Pons (tissue), 1 donor: Measurements from ENCODE around the gene PBRM1.
"Not testable (repeated sequence)": the region's sequence is repeated elsewhere in the genome, so short reads cannot be mapped to it uniquely, and the experiment has no call there.

Source experiments
- DNase-seq: peaks from one replicate; pipeline ENCODE4 v3.0.0-alpha.2; 2016; ENCODE audit warnings: low spot score

PBRM1 gene

DNA sequence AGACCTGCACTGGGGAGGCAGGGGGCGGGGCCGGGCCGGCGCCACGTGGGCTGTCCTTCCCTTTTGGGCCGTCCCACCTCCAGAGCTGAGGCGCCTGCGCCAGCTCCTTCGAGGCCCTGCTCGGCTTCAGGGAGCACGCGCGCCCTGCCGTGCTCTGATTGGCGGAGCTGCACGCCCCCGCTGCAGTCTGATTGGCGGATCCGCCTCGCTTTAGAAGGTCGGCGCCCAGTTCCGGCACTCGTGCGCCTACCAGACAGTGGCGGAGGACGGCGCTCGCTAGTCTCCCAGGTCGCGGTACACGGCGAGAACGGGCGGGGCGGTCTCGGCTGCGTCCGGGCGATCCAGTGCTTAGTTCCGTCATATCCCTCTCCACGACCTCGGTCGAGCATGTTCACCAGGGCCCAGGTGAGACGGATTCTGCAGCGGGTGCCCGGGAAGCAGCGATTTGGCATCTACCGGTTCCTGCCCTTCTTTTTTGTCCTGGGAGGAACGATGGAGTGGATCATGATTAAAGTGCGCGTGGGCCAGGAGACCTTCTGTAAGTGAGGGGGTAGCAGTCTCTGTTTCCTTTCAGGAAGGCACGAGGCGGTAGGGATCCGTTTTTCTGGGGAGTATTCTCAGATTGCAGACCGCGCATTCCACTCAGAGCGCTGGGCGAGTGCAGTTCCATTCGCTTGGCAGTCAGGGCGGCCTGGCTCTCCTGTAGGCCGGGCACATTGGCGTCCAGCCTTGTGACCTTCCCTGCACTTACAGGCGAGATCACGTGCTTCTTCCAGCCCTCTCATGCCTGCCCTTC lies 149.1 kb downstream of the PBRM1 start, which contains the start of gene UQCC5:
Gene UQCC5, plus strand, starts transcription at position 237 of the 796 bp plus-strand sequence. Its CDS starts 151 bp downstream, at position 388.
- DNase-seq, result peak; percentile 96

DNA sequence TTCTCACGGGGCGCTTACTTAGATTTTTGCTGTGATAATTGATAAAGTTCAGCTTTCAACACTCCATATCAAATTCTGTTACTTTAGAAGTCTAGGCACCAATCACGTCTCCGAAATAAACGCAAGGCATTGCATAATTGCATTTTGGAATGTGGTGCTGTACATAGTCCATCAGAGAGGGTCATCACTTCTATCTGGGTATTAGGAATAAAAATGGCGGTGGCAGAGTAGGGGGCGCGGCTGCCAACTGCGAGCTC lies 149.7 kb downstream of the PBRM1 start:
- DNase-seq, result no peak

DNA sequence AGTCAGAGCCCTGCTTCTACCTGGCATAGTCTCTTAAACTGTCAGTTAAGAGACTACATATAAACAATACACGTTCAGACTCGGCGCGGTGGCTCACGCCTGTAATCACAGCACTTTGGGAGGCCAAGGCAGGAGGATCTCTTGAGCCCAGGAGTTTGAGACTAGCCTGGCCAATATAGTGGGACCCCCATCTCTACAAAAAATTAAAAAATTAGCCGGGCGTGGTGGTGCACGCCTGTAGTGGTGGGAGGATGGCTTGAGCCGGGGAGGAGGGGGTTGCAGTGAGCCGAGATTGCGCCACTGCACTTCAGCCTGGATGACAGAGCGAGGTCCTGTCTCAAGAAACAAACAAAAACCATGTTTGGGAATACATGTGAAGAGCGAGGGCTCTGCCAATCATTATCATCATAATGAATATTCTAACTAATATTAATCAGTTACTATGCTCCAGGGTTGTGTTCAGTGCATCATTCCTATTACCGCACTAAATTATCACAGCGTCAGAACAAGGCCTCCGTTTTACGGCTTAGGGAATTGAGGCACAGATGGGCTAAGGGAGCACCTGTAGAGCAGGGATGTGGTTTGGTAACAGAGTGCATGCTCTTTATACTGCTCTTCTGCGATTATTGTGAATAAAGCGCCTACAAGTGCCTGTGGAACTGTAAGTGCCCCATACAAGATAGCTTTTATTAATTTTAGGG lies 150.2 kb downstream of the PBRM1 start:
- no peak for DNase-seq

DNA sequence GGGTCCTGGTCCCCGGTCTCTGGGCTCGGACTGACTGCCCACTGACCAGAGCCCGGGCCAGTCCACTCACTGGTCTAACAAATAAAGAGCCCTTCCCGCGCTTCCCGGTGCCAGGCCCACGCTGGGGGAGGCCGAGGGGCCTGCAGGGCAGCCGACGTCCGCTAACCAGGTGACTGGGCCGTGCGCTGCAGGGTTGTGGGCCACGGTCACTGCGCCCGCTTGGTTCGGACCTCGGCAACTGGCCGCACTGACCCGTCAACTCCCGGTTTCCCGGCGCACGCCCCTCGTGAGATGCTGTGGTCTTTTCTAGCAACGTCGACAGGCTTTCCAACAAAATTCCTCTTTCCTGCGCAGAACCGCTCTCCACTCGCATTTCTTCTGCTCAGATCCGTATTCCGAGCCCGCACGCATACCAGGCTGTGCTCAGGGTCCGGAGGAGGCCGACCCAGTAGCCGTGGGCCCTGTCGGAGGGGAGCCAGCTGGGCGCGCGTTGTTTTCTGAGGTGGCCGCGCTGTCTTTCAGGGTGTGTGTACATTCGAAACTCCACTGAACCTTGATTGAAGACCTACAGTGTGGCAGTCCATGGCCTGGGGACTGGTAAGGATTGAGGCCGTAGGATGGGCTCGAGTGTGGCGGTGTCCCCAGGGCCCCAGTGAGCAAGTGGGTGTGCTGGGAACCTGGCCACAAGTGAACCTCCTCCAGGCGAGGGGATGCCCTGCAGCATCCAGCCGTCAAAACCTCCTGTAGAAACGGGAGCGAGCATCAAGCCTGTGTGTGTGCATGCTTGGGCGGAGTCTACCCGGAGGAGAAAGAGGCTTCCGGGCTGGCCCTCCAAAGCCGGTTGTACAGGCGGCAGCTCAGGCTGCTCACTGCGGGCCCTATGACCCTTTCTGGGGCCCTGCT lies 151.2 kb downstream of the PBRM1 start:
- DNase-seq, result no peak

DNA sequence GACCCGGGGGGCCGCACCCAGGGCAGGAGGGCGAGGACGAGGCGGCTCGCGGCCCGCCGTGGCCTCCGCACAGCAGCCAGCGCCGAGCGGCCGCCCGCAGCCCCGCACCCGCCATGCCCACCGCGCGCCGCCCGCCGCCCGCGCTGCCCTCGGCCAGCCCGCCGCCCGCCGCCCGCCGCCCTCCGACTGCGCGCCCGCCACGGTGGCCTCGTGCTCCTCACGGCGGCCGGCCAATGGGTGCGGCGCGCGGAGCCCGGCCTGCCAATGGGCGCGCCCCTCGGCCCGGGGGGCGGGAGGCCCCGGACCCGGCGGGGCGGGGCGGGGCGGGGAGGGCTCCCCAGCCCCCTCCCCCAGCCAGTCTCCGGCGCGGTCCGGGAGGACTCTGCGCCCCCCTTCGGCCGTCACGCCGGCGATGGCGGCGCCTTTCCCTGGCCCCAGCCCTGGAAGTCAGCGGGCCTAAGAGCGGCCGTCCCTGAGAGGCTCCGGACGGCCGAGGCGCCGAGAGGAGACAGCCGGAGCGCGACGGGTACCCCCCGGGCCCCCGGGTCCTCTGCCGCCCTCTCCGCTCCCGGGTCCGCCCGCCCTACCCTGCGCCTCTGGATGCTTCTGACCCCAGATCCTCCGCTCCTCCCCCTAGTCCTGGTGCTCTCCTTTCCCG lies 152.0 kb downstream of the PBRM1 start, which contains the start of gene NT5DC2:
Gene NT5DC2, minus strand, starts transcription at position 235 of the 658 bp plus-strand sequence. Its CDS starts 120 bp downstream, at position 115.
- DNase-seq, result peak; percentile 44

DNA sequence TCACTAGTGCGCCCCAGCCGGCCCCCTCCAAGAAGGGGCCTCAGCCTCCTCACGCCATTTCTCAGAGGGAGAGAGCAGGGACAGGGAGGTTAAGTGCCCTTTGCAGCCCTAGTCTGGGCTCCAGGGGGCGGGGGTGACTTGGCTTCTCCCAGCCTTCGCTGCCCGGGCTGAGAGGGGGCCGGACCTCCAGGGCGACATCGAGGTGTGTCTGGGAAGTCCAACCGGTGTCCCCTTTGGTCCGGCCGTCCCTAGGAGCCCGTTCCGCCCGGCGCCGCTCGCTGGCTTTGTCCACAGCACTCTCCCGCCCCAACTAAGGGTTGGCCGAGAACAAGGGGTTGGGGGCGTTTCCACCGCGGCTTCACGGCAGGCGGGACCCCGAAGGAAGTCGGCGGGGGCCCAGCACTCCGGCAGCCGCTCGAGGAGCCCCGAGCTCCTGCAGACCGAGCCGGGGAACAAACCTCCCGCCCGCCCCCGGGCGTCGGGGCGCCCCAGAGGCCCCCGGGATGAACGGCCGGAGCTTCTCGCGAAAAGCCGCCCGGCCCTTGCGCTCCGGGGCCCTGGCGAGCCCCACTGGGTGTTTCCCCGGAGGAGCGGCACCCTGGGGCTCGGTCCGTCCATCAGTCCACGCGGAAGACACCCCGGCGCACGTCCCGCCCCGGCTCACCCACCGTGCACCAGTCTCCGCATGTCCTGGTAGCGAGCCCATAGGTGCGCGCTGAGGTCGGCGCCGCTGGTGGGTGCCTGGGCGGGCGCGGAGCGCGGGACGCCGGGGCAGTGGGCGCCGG lies 152.7 kb downstream of the PBRM1 start:
- DNase-seq, result no peak

DNA sequence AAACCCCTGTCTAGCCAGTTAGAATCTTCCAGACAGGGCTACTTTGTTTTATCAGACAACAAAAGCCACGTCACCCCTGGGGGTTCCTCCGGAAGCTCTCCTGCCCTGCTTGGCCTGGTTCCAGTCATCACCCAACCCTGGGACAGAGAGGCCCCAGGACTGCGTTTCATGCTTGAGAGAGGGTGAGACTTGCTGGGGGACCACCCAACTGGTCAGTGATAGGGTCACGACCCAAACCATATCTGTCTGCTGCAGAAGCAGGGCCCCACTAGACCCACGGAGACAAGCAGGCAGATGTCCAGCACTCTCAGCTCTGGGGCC lies 153.2 kb downstream of the PBRM1 start:
- no peak for DNase-seq

DNA sequence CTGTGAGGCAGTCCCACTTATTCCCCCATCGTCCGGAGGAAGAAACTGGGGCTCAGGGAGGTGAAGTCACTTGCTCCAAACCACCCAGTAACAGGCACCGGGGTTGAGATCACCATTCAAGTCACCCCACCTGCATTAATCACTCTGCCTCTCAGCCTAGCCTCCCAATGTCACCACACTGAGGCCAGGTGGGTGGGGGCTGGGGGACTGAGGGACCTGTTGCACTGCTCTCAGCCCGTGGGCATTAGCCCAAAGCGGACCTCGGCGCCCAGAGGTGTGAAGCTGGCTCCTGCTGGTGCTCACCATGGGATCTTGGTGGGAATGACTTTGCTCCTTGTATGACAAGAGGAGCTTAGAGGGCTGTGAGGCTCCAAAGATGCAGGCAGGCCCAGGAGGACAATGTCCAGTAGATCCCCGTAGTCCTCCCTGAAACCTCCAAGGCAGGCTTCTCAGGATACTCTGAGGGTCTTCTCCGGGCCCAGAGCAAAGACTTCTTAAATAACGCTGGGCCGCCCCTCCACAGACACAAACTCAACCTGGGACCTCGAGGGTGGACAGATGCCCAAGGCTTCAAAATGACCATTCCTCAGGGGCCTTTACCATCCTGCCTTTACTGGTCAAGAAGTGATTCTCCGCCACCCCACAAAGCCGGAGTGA lies 153.7 kb downstream of the PBRM1 start:
- DNase-seq, result no peak

DNA sequence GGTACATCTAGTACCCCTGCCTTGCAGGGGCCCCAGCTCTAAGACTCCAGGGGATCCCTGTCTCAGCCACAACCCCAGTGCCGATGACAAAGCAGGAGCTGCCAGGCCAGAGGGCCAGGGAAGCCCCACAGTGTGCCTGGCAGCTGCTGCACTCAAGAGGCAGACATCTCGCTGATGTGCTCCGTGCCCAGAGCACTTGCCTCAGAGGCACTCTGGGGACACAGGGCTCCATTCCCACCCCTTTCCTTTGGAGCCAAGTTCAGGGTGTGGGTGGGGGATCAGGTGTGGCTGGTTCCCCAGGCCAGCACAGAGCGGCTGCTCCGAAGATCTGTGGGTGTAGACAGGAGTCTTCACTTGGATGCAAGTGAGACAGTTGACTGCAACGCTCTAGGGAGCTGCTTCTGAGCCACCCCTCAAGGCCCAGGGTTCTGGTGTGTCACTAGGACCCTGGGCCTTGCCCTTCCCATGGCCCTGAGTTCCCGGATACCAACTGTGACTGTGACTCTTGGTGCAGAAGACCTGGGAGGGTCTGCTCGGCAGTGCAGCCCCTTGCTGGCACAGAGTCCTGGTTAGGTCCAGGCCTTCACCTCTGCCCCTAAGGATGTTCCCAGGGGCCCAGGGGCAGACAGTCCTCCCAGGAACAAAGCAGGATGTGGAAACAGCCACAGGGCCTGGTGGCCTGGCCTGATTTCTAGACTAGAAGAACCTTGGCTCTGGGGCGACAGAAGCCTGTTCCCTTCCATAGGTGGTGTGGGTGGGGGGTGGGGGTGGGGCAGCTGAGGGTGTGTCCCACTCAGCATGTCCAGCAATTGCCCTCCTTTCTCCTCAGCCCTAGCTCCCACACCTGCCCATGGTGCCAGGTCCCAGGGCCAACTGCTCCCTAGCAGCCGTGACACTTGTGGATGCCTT lies 154.5 kb downstream of the PBRM1 start:
- DNase-seq, result no peak

DNA sequence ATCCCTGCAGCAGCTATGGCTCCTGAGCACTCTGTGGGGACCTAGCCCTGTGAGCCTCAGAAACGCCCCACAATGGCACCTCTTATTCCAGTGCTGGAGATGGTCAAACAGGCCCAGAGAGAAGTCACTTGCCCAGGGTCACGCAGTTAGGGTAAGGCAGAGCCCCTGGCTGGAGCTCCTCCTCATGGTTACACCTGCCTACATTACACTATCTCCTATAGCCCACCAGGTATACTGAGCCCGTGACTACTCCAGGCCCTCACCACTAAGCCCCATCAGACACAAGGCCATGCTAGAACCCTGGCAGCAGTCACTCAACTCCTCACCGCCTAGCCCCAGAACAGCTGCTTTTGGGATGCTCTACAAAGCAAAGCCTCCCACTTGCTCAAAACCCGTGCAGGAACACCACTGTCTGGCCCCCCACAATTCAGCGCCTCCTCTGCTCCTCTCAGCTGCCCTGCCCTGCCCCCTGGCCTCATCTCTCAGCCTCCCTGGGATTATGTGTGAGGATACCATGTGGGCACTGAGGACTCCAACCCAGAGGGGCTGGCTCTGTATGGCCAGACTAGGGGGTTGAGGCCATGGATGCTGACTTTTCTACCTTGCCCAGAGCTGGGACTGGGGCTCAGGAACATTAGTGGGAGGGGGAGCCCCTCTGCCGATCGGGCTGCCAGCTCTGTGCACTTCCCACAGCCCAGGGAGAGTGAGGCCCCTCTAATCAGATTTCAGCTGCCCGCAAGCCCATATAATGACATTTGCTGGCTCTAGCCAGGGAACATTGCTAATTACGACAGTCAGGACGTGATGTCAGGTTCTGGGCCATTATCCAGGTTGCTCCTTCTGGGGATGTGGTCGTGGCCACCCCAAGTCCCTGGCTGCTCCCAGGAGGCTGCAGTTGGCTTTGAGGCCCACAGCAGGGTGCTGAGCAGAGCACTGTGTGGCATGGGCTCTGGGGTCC lies 156.1 kb downstream of the PBRM1 start:
- no peak for DNase-seq

DNA sequence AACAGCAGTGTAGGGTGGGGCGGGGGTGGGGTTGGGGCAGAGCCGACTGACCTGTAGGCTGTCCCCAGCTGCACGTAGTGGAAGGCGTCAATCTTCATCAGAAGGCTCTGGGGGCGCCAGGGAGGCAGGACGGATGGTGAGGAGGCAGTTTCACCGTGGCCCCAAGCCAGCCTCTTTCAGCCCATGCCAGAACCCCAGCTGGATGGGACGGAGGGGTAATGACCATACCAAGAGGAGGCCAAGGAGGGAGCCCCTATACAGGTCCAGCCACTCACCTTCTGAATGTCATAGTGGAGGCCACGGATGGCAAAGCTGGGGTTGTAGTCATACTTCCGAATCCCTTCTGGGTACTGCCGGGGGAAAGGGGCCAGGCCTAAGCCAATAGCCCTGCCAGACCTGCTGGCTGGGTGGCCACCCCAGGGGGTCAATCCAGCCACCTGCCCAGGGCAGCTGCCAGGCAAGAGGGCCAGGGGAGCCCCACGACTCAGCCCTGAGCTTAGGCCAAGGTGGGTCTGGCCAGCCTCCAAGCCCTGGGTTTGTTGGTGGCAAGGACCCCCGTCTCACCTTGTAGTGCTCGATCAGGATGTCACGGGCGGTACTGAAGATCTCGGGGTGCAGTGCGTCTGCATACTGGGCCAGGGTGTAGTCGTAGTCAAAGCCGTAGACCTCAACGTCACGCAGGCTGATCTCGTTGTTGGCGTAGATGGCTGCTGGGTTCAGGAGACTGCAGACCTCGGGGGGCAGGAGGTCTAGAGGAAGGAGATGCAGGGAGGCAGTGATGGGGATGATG lies 156.9 kb downstream of the PBRM1 start:
- no peak for DNase-seq

DNA sequence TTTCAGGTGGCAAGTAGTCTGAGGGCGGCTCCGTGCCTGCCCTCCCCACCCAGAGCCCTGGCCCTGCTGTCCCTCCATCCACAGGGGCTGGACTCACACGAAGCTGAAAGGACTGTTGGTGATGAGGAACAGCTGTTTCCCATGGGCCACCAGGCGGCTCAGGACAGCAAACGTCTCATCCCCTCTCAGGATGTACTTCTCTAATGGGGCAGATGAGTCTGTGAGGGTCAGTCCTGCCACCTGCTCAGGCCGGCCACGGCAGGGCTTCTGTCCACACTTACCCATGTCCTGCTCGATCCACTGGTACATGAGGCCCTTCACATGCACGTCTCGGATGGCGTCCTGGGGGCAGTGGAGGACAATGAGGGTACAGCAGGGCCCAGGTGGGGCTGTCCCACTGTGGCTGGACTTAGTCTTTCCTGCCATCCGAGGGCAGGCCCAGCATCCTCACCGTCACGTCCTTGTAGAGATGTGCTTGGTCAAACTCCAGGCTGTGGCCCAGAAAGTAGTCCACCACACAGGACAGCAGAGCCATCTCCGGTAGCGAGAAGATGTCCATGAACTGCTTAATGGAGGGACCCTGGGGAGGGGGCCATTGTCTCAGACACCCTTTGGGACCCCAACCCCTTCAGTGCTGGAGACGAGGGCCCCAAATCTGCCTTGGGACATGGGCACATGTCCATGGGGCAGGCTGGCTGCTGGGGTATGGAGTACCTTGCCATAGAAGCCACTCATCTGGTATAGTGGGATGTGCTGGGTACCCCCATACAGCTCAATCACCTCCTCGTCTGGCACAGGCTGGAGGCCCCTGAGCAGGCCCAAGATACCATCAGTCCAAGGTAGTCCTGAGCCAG lies 157.8 kb downstream of the PBRM1 start:
- DNase-seq, result no peak

DNA sequence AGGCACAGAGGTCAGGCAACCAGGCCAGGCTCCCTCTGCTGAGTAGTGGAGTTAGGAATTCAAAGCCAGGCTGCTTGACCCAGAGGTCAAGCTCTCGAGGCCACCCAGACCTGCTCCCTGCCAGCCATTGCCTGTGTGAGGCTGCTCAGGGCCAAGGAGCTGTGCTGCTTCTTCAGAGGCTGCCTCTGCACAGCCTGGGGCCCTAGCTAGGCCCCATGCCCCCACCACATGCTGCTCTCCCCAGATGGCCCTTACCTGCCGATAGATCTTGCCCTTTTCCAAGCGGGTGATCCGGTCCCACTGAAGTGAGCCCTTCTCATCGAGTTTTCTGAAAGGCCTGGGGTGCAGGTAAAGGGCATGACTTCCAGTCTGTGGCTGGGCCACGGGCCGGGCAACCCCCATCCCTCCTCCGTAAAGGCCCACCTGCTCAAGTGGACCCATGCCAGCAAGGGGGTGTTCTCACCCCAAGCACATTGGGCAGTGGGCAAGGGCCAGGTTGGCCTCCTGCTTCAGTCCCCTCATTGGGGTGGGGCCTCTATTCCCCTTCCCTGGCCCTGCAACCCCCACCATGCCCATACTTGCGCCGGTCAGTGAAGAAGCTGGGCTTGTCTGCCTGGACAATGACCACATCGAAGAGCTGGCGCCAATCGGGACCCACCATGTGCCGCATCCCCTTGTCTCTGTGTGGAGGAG lies 158.5 kb downstream of the PBRM1 start:
- DNase-seq, result no peak

DNA sequence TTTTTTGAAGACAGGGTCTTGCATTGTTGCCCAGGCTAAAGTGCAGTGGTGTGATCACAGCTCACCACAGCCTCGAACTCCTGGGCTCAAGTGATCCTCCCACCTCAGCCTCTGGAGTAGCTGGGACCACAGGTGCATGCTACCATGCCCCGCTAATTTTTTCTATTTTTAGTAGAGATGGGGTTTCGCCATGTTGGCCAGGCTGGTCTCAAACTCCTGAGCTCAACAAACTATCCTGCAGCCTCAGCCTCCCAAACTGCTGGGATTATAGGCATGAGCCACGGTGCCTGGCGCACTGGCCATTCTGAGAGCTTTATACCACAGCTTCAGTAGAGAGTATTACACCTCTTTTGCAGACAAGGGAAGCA lies 159.1 kb downstream of the PBRM1 start:
- not testable (repeated sequence) for DNase-seq

DNA sequence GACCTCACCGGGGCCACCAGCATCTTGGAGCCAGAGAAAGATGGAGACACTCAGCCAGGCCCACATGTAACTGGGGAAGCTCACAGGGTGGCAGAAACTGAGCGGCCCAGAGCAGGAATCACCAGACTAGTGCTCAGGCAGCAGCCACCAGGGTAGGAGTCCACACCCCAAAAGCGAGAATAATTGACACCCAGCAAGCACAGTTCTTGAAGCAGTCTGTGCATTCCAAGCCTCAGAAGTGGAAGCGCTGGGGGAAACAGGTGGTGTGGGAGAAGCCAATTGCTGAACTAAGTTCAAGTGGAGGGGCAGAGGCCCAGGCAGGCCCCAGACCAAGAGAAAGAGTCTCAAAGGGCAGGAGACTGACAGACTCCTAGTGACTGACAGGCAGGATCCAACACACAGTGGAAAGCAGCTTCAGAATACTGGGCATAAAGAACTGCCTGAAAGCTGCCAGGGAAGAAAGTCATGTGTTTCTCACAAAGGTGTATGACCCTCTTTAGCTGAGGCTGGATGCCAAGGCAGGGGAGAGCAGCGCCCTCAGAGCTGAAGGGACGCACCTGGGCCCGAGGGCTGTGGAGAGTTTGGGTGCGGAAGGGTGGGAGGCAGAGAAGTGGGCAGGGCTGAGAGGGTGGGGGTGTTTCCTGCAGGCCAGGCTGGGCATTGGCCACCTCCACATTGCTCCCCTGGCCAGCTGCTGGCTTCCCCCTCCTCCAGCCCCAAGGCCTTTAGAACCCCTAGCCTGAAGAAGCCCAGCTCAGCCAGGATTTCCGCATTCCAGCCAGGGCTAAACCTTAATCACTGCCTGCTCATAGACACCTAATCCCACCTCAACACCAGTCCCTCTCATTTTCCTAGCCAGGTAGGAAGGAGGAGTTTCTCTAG lies 159.8 kb downstream of the PBRM1 start:
- no peak for DNase-seq
